Fibroblast of the aortic adventitia (primary cell): Measurements from ENCODE around the gene FOXK1. TPM values are rescaled to one million over a fixed set of nuclear protein-coding genes. Genes with fewer than 3 reads are reported as not detected.

Experiments
- DNase-seq: peaks from one replicate; pipeline ENCODE4 v3.0.0-alpha.2; 2010; ENCODE audit warnings: low read depth
- H3K4me3 ChIP-seq: 2 replicates; pipeline ENCODE4 v1.5.1; 2011; ENCODE audit warnings: low read depth, mild to moderate bottlenecking, control low read depth, low read length, moderate library complexity
- CTCF ChIP-seq: IDR thresholded peaks from 2 replicates; pipeline ENCODE4 v1.5.1; 2011; ENCODE audit warnings: mild to moderate bottlenecking, low read length, control low read depth, inconsistent platforms; ENCODE audit not compliant: insufficient read depth
- total RNA-seq: library from RNA; depleted of rRNA; stranded (reverse); fragments of >200 nt; gene quantifications from 2 replicates; pipeline ENCODE4 v1.2.3, GENCODE V29; 2012; ENCODE audit warnings: low replicate concordance

The FOXK1 gene
- total RNA-seq, 1 donor: 27.8 TPM

- no peak overlapping the region for H3K4me3 ChIP-seq
- no peak for TF ChIP-seq CTCF
Observed at GRCh38 chr7:4655896-4656295, 26.2 kb upstream of the FOXK1 start.

GRCh38 chr7:4657640-4658417, 24.3 kb upstream of the FOXK1 start:
- no peak for TF ChIP-seq CTCF
- H3K4me3 ChIP-seq: no peak overlapping the region
- DNase-seq: no peak

More at GRCh38 chr7:4655896-4656295, 26.2 kb upstream of the FOXK1 start:
- no peak for DNase-seq

- TF ChIP-seq CTCF: no peak
- no peak for DNase-seq
- H3K4me3 ChIP-seq: no peak overlapping the region
Observed at GRCh38 chr7:4659551-4660286, 22.4 kb upstream of the FOXK1 start.

GRCh38 chr7:4661871-4662270, 20.2 kb upstream of the FOXK1 start:
- TF ChIP-seq CTCF: no peak
- peak overlapping the region; percentile 17 for H3K4me3 ChIP-seq
- peak; percentile 62 for DNase-seq

- TF ChIP-seq CTCF: no peak
- no peak for DNase-seq
- no peak overlapping the region for H3K4me3 ChIP-seq
Observed at GRCh38 chr7:4663239-4664018, 18.7 kb upstream of the FOXK1 start.

- H3K4me3 ChIP-seq: no peak overlapping the region
- peak; percentile 98 for DNase-seq
- no peak for TF ChIP-seq CTCF
Observed at GRCh38 chr7:4665661-4666060, 16.4 kb upstream of the FOXK1 start.
